Ovary (tissue), 9 donors: ENCODE results near the gene MALRD1. TPM values are rescaled to one million over a fixed set of nuclear protein-coding genes. Genes with fewer than 3 reads are reported as not detected.

Experiments
- DNase-seq, 5 donors: peaks; one replicate each; pipeline ENCODE4 v3.0.0-alpha.2; 2019 to 2020
- H3K27ac ChIP-seq, 2 donors: fragments of 200-600 bp; one replicate each; pipeline versions ENCODE4 v1.5.1 to v1.8.0; 2019 to 2022
- H3K27me3 ChIP-seq: fragments of 200-600 bp; one replicate; pipeline ENCODE4 v1.8.0; 2022
- H3K36me3 ChIP-seq: fragments of 200-600 bp; sonication (generic); one replicate; pipeline ENCODE4 v1.5.1; 2019
- H3K4me1 ChIP-seq: one replicate; pipeline ENCODE4 v1.8.1; 2013; ENCODE audit warnings: mild to moderate bottlenecking, moderate library complexity; ENCODE audit not compliant: insufficient read depth
- H3K4me3 ChIP-seq: fragments of 200-600 bp; sonication (generic); one replicate; pipeline ENCODE4 v1.5.1; 2017
- H3K9me3 ChIP-seq, 2 donors: fragments of 200-600 bp in 1 of 2; sonication (generic) in 1 of 2; one replicate each; pipeline versions ENCODE4 v1.5.1 to v1.8.1; 2013 to 2019; ENCODE audit warnings: mild to moderate bottlenecking in 1 of 2, moderate library complexity in 1 of 2
- CTCF ChIP-seq, 3 donors: fragments of 450-650 bp in 2 of 3; fragments of 200-600 bp in 1 of 3; IDR thresholded peaks; one replicate each; pipeline versions ENCODE4 v1.5.1 to v1.8.0; 2016 to 2022; ENCODE audit warnings: antibody characterized with exemption in 3 of 3, mild to moderate bottlenecking in 1 of 3
- EP300 ChIP-seq: sonication (generic); formaldehyde crosslinking; IDR thresholded peaks from one replicate; pipeline ENCODE4 v1.6.1; 2017; ENCODE audit warnings: antibody characterized with exemption
- POLR2A ChIP-seq: fragments of 450-650 bp; IDR thresholded peaks from one replicate; pipeline ENCODE4 v1.6.1; 2017; ENCODE audit warnings: antibody characterized with exemption, mild to moderate bottlenecking, moderate library complexity
- WGBS, 3 donors: extraction: QIAGEN DNeasy Blood & Tissue Kit in 1 of 3; methylation state at CpG; one replicate each; pipeline versions ENCODE4 v1.1.5 to v1.1.7; 2013 to 2017; 5-methylcytosine and 5-hydroxymethylcytosine counted together
- intact Hi-C, 4 donors: fragments of 100-400 bp; cut with DNase I; formaldehyde crosslinking; loops; one replicate each; pipeline versions ENCODE4 v1.11.0 to v1.15.1; 2022 to 2023
- polyA plus RNA-seq, 2 donors: library from polyadenylated mRNA; stranded (reverse); fragments of 200-250 nt in 1 of 2; fragments of 350-450 nt in 1 of 2; fragmentation: Illumina TruSeq in 1 of 2; extraction: RNeasy Lipid Tissue Mini Kit (QIAGEN cat#74804) in 1 of 2; gene quantifications; one replicate each; pipeline ENCODE4 v1.2.3, GENCODE V29; 2013 to 2014
- total RNA-seq, 7 donors: library from RNA; depleted of rRNA in 2 of 7; stranded (reverse); fragments of >200 nt in 2 of 7; fragmentation: NEBNext Ultra II Directional in 3 of 7; extraction: Animal tissue kit (Norgen Biotek cat#: 25700) in 3 of 7; gene quantifications; one replicate each; pipeline versions ENCODE4 v1.1.0 to v1.2.4, GENCODE V29; 2016 to 2023
- donor health status: DM: no; HTN: no; CAD: no; lungs with moderate emphysema.
- donor health status: DM: no; HTN: no; CAD: no.
- donor health status: Bipolar disorder and iron deficiency.
- donor health status: DM: yes; HTN: yes; CAD: no.
- donor health status: DM: no; HTN: no; CAD: no.
- donor health status: DM: yes; HTN: yes; CAD: no.

The MALRD1 gene
- total and polyA plus RNA-seq, 9 donors: 0.56 to 12.1 (median 1.9) TPM

DNA sequence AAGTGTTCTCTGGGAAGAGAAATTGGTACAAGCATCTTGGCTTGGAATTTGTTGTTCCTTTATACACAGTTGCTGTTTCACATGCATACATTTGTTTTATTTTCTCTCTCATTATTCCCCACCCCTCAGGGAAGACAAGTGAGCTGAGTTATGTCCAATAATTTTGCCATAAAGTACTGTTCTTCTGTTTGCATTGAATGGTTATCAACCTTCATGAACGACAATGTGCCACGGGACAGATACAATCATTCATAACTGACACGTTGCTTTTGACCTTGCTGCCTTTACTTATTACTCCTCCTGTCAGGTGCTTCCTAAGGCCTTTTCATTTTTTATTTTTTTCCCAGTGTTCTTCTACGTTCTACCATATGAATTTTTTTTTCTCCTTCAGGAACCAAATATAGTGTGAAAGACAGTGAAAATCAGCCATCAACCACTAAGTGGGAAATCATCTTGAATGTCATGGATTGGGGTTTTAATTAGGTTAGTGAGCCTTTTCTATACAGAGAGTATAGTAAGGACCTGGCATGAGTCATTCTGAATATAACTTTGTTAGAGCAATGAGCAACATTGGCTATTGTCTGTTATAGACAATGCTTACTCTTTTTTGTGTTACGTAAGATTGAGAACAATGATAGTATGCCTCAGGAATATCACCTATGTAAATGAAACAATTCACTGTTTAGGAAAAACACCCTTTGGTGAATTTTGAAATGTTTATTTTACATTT, 383.2 kb downstream of the MALRD1 start:
- intact Hi-C loops: no loop called here
- H3K4me3 ChIP-seq: no peak overlapping the region
- TF ChIP-seq POLR2A: no peak
- TF ChIP-seq EP300: no peak
- no peak for TF ChIP-seq CTCF (IDR thresholded peaks at IDR 0.05)
- H3K9me3 ChIP-seq: no peaks in the 10 kb centered on the region
- no peaks in the 10 kb centered on the region for H3K36me3 ChIP-seq
- no peaks in the 10 kb centered on the region for H3K4me1 ChIP-seq
- 56 to 68% (median 60%) methylated on average over 5 of the region's 5 CpGs for WGBS, 3 donors
- no peak overlapping the region for H3K27ac ChIP-seq
- no peak for DNase-seq
- H3K27me3 ChIP-seq: no peaks in the 10 kb centered on the region

DNA sequence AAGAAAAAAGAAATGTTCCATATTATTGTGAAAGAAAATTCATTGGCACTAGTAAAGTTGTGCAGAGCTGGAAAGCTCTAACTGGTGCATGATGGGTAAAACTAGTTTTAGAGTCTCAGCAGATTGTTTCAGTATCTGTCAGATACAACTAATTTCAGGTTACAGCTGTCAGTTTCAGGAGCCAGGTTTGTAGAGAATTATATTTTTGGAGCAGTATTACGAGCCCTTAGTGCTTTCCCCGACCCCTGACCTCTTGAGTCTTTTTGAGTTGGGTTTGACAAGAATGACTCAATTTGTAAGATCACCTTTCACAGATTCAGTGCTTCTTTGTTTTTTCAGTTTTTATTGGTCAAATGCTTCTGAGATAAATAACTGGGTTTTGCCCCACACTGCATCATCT, 401.3 kb downstream of the MALRD1 start:
- TF ChIP-seq POLR2A: no peak
- no peak for TF ChIP-seq CTCF (IDR thresholded peaks at IDR 0.05)
- no peak for TF ChIP-seq EP300
- no peak overlapping the region for H3K27ac ChIP-seq
- H3K4me3 ChIP-seq: no peak overlapping the region
- no peaks in the 10 kb centered on the region for H3K36me3 ChIP-seq
- intact Hi-C loops: no loop called here
- 83 to 98% (median 93%) methylated on average over 2 of the region's 2 CpGs for WGBS, 3 donors
- H3K9me3 ChIP-seq: peaks cover 0 to 3% of the 10 kb centered on the region in 2 donors
- H3K4me1 ChIP-seq: no peaks in the 10 kb centered on the region
- H3K27me3 ChIP-seq: no peaks in the 10 kb centered on the region
- no peak for DNase-seq

- WGBS, 3 donors: 63 to 83% (median 64%) methylated on average over 3 of the region's 3 CpGs
- intact Hi-C loops: no loop called here
- Histone ChIP-seq H3K4me3 (no peak overlapping the region), H3K27ac (no peak overlapping the region), H3K36me3 (no peaks in the 10 kb centered on the region), H3K27me3 (no peaks in the 10 kb centered on the region), H3K4me1 (no peaks in the 10 kb centered on the region), H3K9me3 (no peaks in the 10 kb centered on the region)
- DNase-seq: no peak
- TF ChIP-seq POLR2A (no peak), CTCF (IDR thresholded peaks at IDR 0.05) (no peak), EP300 (no peak)
Measured at GRCh38 chr10:19451356-19451755, 402.8 kb downstream of the MALRD1 start.

DNA sequence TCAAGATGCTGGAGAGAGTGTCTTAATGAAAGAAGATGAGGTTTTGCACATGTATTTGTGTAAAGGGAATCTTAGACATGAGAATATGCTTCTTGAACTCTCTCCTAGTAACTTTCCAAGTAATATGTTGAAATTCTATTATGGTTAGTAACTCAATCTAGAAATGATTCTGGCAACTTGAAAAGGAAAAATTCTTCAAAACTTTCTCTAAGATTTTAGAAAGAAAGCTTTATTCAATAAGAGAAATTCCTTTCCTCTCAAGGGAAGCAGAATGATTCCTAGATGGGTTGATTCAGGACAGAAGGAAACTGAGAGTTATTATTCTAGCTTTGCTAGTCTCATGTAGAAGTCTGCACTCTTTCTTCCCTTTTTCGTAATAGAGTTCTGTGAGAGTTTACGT, 403.3 kb downstream of the MALRD1 start:
- DNase-seq: no peak
- Histone ChIP-seq H3K9me3 (no peaks in the 10 kb centered on the region), H3K27ac (no peak overlapping the region), H3K27me3 (no peaks in the 10 kb centered on the region), H3K4me3 (no peak overlapping the region), H3K36me3 (no peaks in the 10 kb centered on the region), H3K4me1 (no peaks in the 10 kb centered on the region)
- WGBS, 3 donors: 85 to 90% (median 90%) methylated on average over 2 of the region's 2 CpGs
- intact Hi-C loops: no loop called here
- TF ChIP-seq CTCF (IDR thresholded peaks at IDR 0.05) (no peak), POLR2A (no peak), EP300 (no peak)
